ENCODE results near the gene NPLOC4. TPM values are rescaled to one million over a fixed set of nuclear protein-coding genes. Genes with fewer than 3 reads are reported as not detected.
"Not testable (repeated sequence)": the region's sequence is repeated elsewhere in the genome, so short reads cannot be mapped to it uniquely, and the experiment has no call there.

Gene NPLOC4
- total and polyA plus RNA-seq, 8 donors, result 50.5 to 122 (median 56.5) TPM

- Histone ChIP-seq H3K36me3 (peaks cover 0 to 7% of the 10 kb centered on the region in 2 donors), H3K4me3 (peak overlapping the region; percentile 94 to 98), H3K27ac (peak overlapping the region; percentile 86 to 91), H3K9me3 (no peaks in the 10 kb centered on the region), H3K27me3 (no peaks in the 10 kb centered on the region), H3K4me1 (peaks cover 19 to 51% of the 10 kb centered on the region in 2 donors)
- peak in 1 of 4 donors; percentile 33 for DNase-seq
- peak; percentile 73 for ATAC-seq
- intact Hi-C loops (cut with DNase I), result no loop called here
- TF ChIP-seq CTCF (IDR thresholded peaks at IDR 0.05), result no peak
Observed at GRCh38 chr17:81635973-81636504, 873 bp downstream of the NPLOC4 start.

GRCh38 chr17:81635431-81635830 lies 1.5 kb downstream of the NPLOC4 start:
- Histone ChIP-seq H3K4me3 (peak overlapping the region; percentile 94 to 98), H3K36me3 (peaks cover 0 to 10% of the 10 kb centered on the region in 2 donors), H3K27me3 (no peaks in the 10 kb centered on the region), H3K9me3 (no peaks in the 10 kb centered on the region), H3K27ac (no peak overlapping the region), H3K4me1 (peaks cover 19 to 51% of the 10 kb centered on the region in 2 donors)
- ATAC-seq, result no peak
- DNase-seq, result peak in 1 of 4 donors; percentile 59
- intact Hi-C loops (cut with DNase I), result no loop called here
- no peak for TF ChIP-seq CTCF (IDR thresholded peaks at IDR 0.05)

- no peak for ATAC-seq
- Histone ChIP-seq H3K4me3 (no peak overlapping the region), H3K4me1 (peaks cover 13 to 46% of the 10 kb centered on the region in 2 donors), H3K9me3 (no peaks in the 10 kb centered on the region), H3K36me3 (peaks cover 0 to 49% of the 10 kb centered on the region in 2 donors), H3K27me3 (no peaks in the 10 kb centered on the region), H3K27ac (no peak overlapping the region)
- peak in 1 of 4 donors; percentile 10 for DNase-seq
- TF ChIP-seq CTCF (IDR thresholded peaks at IDR 0.05), result no peak
- intact Hi-C loops (cut with DNase I), result no loop called here
Observed at GRCh38 chr17:81631482-81631881, 5.4 kb downstream of the NPLOC4 start.

GRCh38 chr17:81630274-81630673 lies 6.6 kb downstream of the NPLOC4 start:
- Histone ChIP-seq H3K4me3 (no peak overlapping the region), H3K36me3 (peaks cover 4 to 61% of the 10 kb centered on the region in 2 donors), H3K27ac (no peak overlapping the region), H3K27me3 (no peaks in the 10 kb centered on the region), H3K9me3 (no peaks in the 10 kb centered on the region), H3K4me1 (peaks cover 4 to 36% of the 10 kb centered on the region in 2 donors)
- ATAC-seq (no peak), DNase-seq (peak in 1 of 4 donors; percentile 10)
- intact Hi-C loops (cut with DNase I), result no loop called here
- TF ChIP-seq CTCF (IDR thresholded peaks at IDR 0.05), result no peak

- Histone ChIP-seq H3K27ac (no peak overlapping the region), H3K4me1 (peaks cover 0 to 3% of the 10 kb centered on the region in 2 donors), H3K27me3 (no peaks in the 10 kb centered on the region), H3K4me3 (no peak overlapping the region), H3K36me3 (peaks cover 11 to 99% of the 10 kb centered on the region in 2 donors), H3K9me3 (no peaks in the 10 kb centered on the region)
- peak; percentile 49 for ATAC-seq
- intact Hi-C loops (cut with DNase I), result no loop called here
- peak in 3 of 4 donors; percentile 2 to 78 (median 67) for DNase-seq
- TF ChIP-seq CTCF (IDR thresholded peaks at IDR 0.05), result no peak
Observed at GRCh38 chr17:81621494-81622130, 15.3 kb downstream of the NPLOC4 start.

- H3K27me3 ChIP-seq; H3K4me3 ChIP-seq; H3K4me1 ChIP-seq; H3K9me3 ChIP-seq; intact Hi-C loops (cut with DNase I); ATAC-seq; H3K27ac ChIP-seq: not testable (repeated sequence)
- peaks cover 5 to 94% of the 10 kb centered on the region in 2 donors for H3K36me3 ChIP-seq
- peak in 1 of 4 donors; percentile 64 for DNase-seq
Observed at GRCh38 chr17:81618307-81618706, 18.6 kb downstream of the NPLOC4 start.
